LNCAP (cell line): Measurements from ENCODE around the gene LZTS3.

Source experiments
- CTCF ChIP-seq: fragments of 450-650 bp; IDR thresholded peaks from 2 replicates; pipeline ENCODE4 v1.5.1; 2017; ENCODE audit warnings: mild to moderate bottlenecking

The LZTS3 gene

GRCh38 chr20:3137492-3137891, 35.9 kb downstream of the LZTS3 start:
- TF ChIP-seq CTCF, result no peak

GRCh38 chr20:3135507-3136070, 37.8 kb downstream of the LZTS3 start:
- TF ChIP-seq CTCF, result no peak

- no peak for TF ChIP-seq CTCF
These were observed 39.2 kb downstream of the LZTS3 start for GRCh38 chr20:3134151-3134550.

GRCh38 chr20:3133155-3133554, 40.2 kb downstream of the LZTS3 start:
- no peak for TF ChIP-seq CTCF

- no peak for TF ChIP-seq CTCF
These were observed 43.2 kb downstream of the LZTS3 start for GRCh38 chr20:3130051-3130600.

- no peak for TF ChIP-seq CTCF
These were observed 44.3 kb downstream of the LZTS3 start for GRCh38 chr20:3129094-3129493.

GRCh38 chr20:3128275-3128984, 44.9 kb downstream of the LZTS3 start:
- TF ChIP-seq CTCF, result no peak
